ENCODE data around the gene MTFR1L. TPM values are rescaled to one million over a fixed set of nuclear protein-coding genes. Genes with fewer than 3 reads are reported as not detected.

The MTFR1L gene
- total RNA-seq, 1 experiment from 2014 or later, result 28.9 TPM

DNA sequence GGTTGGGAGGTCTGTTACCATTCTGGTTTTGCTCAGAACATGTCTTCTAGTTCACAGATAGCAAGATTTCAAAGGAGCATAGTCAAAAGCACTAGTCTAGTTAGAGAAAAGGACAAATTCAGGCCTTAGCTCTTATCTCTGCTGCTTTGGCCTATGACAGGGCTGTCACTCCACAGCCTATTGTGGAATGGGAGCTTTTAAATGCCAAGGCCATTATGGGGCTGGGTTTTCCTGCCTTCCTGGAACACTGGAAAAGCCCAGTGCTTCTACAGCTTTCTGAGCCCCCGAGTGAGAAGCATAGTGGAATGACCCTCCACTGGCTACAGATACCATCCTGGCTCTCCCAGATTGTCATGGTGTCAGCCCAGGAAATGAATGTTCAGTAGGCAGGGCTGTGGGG is 9.3 kb downstream of the MTFR1L start:
- no peak overlapping the region for H3K27ac Mint-ChIP-seq
- ChIA-PET CTCF (interaction anchor here (1.6 kb wide), 1 partner anchor 67 kb away, joined by 5 read pairs; no protein-coding TSS in a partner anchor), POLR2A (no interaction called here)
- no peaks in the 10 kb centered on the region for H3K4me1 Mint-ChIP-seq
- DNase-seq (ENCODE audit: low spot score), result no peak
- H3K36me3 Mint-ChIP-seq, result peaks cover 54% of the 10 kb centered on the region
- H3K4me3 Mint-ChIP-seq, result no peak overlapping the region
- H3K27me3 Mint-ChIP-seq (ENCODE audit: low read depth), result no peaks in the 10 kb centered on the region
- H3K9me3 Mint-ChIP-seq, result no peaks in the 10 kb centered on the region
- no peak for ATAC-seq
- TF ChIP-seq GTF2I (CRISPR knock-in tag; conservative IDR thresholded peaks at IDR 0.05), result no peak
- TF ChIP-seq CREM (CRISPR knock-in tag; IDR thresholded peaks at IDR 0.05), result no peak
- TF ChIP-seq ESRRA (CRISPR knock-in tag; IDR thresholded peaks at IDR 0.05; ENCODE audit: borderline replicate concordance), result no peak
- TF ChIP-seq ZNF396 (CRISPR knock-in tag; IDR thresholded peaks at IDR 0.05; ENCODE audit: borderline replicate concordance), result no peak
- TF ChIP-seq IRF2 (CRISPR knock-in tag; IDR thresholded peaks at IDR 0.05; ENCODE audit: borderline replicate concordance, low read depth), result no peak
- TF ChIP-seq, protein P1, sequence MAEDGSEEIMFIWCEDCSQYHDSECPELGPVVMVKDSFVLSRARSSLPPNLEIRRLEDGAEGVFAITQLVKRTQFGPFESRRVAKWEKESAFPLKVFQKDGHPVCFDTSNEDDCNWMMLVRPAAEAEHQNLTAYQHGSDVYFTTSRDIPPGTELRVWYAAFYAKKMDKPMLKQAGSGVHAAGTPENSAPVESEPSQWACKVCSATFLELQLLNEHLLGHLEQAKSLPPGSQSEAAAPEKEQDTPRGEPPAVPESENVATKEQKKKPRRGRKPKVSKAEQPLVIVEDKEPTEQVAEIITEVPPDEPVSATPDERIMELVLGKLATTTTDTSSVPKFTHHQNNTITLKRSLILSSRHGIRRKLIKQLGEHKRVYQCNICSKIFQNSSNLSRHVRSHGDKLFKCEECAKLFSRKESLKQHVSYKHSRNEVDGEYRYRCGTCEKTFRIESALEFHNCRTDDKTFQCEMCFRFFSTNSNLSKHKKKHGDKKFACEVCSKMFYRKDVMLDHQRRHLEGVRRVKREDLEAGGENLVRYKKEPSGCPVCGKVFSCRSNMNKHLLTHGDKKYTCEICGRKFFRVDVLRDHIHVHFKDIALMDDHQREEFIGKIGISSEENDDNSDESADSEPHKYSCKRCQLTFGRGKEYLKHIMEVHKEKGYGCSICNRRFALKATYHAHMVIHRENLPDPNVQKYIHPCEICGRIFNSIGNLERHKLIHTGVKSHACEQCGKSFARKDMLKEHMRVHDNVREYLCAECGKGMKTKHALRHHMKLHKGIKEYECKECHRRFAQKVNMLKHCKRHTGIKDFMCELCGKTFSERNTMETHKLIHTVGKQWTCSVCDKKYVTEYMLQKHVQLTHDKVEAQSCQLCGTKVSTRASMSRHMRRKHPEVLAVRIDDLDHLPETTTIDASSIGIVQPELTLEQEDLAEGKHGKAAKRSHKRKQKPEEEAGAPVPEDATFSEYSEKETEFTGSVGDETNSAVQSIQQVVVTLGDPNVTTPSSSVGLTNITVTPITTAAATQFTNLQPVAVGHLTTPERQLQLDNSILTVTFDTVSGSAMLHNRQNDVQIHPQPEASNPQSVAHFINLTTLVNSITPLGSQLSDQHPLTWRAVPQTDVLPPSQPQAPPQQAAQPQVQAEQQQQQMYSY (CRISPR knock-in tag; IDR thresholded peaks at IDR 0.05), result no peak

DNA sequence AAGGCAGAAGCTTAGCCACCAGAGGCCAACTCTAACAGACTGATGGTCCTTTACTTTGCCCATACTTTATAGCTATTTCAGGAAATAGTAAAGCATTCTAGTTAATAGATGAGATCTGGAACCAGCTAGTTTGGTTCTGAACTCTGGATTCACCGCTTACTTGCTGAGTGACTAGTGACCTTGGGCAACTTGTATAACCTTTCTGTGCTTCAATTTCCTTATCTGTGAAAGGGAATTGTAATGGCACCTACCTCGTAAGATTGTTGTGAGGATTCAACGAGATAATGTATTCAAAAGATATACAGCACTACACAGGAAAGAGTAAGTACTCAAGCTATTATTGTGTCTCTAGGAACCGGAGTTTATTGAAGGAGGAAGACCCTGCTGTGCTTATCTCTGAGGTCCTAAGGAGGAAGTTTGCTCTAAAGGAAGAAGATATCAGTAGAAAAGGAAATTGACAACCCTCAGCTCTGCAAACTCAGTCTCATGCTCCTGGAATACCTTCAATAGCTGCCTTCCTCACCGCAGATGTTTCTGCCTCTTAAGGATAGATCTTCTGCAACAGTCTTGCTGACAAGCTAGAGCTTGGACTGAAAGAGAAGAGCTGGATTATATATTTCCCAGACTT is 11.9 kb downstream of the MTFR1L start:
- no peaks in the 10 kb centered on the region for H3K27me3 Mint-ChIP-seq (ENCODE audit: low read depth)

DNA sequence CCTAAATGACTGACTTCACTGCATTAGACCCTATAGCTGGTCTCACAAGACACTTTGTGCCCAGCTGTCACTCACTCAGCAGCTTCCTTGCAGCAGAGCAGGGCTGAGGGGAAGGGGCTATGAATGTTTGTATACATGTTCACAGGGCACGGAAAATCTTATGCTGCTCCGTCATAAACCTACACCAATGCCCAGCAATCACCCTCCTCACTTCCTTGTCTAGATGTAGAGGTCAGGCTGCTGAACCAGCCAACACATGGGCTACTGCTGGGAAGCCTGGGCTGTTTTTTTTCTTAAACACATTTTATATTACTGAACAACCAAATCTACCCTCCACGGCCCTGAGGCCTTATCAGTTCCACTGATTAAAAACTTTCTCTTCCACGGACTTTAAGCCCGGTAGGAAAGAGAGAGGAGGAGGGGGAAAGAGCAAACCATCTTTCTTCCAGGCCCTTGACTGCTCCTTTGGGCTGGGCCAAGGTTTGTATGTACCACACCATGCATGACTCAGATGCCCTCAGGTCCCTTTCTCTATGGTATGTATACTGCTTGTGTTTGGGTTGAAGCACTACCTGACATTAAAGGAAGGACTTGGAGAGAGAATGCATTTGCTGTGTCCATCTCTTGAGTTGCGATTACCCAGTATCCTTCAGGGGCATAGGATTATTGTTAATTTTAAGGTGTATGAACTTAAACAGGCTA is 12.7 kb downstream of the MTFR1L start:
- no peaks in the 10 kb centered on the region for H3K4me1 Mint-ChIP-seq
- H3K27me3 Mint-ChIP-seq (ENCODE audit: low read depth), result no peaks in the 10 kb centered on the region
- H3K27ac Mint-ChIP-seq, result no peak overlapping the region
- ChIA-PET POLR2A (no interaction called here), CTCF (interaction anchor here (1.0 kb wide), 1 partner anchor 204 kb away, joined by 4 read pairs; no protein-coding TSS in a partner anchor)
- DNase-seq (ENCODE audit: low spot score) (no peak), ATAC-seq (no peak)
- TF ChIP-seq ATF1 (CRISPR knock-in tag; IDR thresholded peaks at IDR 0.05) (no peak), NFE2L1 (CRISPR knock-in tag; IDR thresholded peaks at IDR 0.05) (no peak), HMGA2 (CRISPR knock-in tag; IDR thresholded peaks at IDR 0.05) (no peak), TEAD4 (CRISPR knock-in tag; IDR thresholded peaks at IDR 0.05) (no peak)
- TF ChIP-seq, protein P2, sequence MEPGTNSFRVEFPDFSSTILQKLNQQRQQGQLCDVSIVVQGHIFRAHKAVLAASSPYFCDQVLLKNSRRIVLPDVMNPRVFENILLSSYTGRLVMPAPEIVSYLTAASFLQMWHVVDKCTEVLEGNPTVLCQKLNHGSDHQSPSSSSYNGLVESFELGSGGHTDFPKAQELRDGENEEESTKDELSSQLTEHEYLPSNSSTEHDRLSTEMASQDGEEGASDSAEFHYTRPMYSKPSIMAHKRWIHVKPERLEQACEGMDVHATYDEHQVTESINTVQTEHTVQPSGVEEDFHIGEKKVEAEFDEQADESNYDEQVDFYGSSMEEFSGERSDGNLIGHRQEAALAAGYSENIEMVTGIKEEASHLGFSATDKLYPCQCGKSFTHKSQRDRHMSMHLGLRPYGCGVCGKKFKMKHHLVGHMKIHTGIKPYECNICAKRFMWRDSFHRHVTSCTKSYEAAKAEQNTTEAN (CRISPR knock-in tag; IDR thresholded peaks at IDR 0.05), result no peak
- TF ChIP-seq, protein P3, sequence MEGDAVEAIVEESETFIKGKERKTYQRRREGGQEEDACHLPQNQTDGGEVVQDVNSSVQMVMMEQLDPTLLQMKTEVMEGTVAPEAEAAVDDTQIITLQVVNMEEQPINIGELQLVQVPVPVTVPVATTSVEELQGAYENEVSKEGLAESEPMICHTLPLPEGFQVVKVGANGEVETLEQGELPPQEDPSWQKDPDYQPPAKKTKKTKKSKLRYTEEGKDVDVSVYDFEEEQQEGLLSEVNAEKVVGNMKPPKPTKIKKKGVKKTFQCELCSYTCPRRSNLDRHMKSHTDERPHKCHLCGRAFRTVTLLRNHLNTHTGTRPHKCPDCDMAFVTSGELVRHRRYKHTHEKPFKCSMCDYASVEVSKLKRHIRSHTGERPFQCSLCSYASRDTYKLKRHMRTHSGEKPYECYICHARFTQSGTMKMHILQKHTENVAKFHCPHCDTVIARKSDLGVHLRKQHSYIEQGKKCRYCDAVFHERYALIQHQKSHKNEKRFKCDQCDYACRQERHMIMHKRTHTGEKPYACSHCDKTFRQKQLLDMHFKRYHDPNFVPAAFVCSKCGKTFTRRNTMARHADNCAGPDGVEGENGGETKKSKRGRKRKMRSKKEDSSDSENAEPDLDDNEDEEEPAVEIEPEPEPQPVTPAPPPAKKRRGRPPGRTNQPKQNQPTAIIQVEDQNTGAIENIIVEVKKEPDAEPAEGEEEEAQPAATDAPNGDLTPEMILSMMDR (IDR thresholded peaks at IDR 0.05), result no peak
- H3K36me3 Mint-ChIP-seq, result peaks cover 77% of the 10 kb centered on the region
- H3K4me3 Mint-ChIP-seq, result no peak overlapping the region
- H3K9me3 Mint-ChIP-seq, result no peaks in the 10 kb centered on the region

More for the DNA sequence above, 11.9 kb downstream of the MTFR1L start:
- Mint-ChIP-seq H3K27ac (peak overlapping the region; percentile 68; the same call in 1 of the 2 replicates), H3K36me3 (peaks cover 75% of the 10 kb centered on the region), H3K4me1 (no peaks in the 10 kb centered on the region), H3K9me3 (no peaks in the 10 kb centered on the region), H3K4me3 (no peak overlapping the region)
- ATAC-seq (no peak), DNase-seq (ENCODE audit: low spot score) (no peak)
- ChIA-PET POLR2A (no interaction called here), CTCF (interaction anchor here (1.0 to 1.2 kb wide), 2 partner anchors 12 to 205 kb away, joined by 3 to 4 read pairs; partner anchors contain the start of gene MTFR1L)
- TF ChIP-seq, protein P4, sequence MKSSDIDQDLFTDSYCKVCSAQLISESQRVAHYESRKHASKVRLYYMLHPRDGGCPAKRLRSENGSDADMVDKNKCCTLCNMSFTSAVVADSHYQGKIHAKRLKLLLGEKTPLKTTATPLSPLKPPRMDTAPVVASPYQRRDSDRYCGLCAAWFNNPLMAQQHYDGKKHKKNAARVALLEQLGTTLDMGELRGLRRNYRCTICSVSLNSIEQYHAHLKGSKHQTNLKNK (CRISPR knock-in tag; IDR thresholded peaks at IDR 0.05), result no peak
- TF ChIP-seq, protein P5, sequence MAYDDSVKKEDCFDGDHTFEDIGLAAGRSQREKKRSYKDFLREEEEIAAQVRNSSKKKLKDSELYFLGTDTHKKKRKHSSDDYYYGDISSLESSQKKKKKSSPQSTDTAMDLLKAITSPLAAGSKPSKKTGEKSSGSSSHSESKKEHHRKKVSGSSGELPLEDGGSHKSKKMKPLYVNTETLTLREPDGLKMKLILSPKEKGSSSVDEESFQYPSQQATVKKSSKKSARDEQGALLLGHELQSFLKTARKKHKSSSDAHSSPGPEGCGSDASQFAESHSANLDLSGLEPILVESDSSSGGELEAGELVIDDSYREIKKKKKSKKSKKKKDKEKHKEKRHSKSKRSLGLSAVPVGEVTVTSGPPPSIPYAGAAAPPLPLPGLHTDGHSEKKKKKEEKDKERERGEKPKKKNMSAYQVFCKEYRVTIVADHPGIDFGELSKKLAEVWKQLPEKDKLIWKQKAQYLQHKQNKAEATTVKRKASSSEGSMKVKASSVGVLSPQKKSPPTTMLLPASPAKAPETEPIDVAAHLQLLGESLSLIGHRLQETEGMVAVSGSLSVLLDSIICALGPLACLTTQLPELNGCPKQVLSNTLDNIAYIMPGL (CRISPR knock-in tag; IDR thresholded peaks at IDR 0.05), result no peak
- TF ChIP-seq PRRX2 (CRISPR knock-in tag; IDR thresholded peaks at IDR 0.05), result no peak
- TF ChIP-seq, protein P6, sequence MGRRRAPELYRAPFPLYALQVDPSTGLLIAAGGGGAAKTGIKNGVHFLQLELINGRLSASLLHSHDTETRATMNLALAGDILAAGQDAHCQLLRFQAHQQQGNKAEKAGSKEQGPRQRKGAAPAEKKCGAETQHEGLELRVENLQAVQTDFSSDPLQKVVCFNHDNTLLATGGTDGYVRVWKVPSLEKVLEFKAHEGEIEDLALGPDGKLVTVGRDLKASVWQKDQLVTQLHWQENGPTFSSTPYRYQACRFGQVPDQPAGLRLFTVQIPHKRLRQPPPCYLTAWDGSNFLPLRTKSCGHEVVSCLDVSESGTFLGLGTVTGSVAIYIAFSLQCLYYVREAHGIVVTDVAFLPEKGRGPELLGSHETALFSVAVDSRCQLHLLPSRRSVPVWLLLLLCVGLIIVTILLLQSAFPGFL (CRISPR knock-in tag; IDR thresholded peaks at IDR 0.05; ENCODE audit: borderline replicate concordance), result no peak
